SK-N-SH (cell line): ENCODE results near the gene ANTKMT. TPM values are rescaled to one million over a fixed set of nuclear protein-coding genes. Genes with fewer than 3 reads are reported as not detected.
"Not testable (repeated sequence)": the region's sequence is repeated elsewhere in the genome, so short reads cannot be mapped to it uniquely, and the experiment has no call there.

Experiments used
- CTCF ChIA-PET: fragments of 300-600, 350-600 bp; formaldehyde crosslinking; extraction: SDS; loops from one replicate; lab custom pipeline; 2021; lab: Yijun Ruan, JAX
- POLR2A ChIA-PET: fragments of 350-600 bp; sonication (Branson Sonifier 250); formaldehyde crosslinking; extraction: SDS; loops from one replicate; lab custom pipeline; 2020; ENCODE audit warnings: antibody characterized with exemption, inconsistent platforms; lab: Yijun Ruan, JAX
- DNase-seq: peaks from one replicate; pipeline ENCODE4 v3.0.0; 2012
- H2AFZ ChIP-seq: fragments of 200-600 bp; sonication (generic); 2 replicates; pipeline ENCODE4 v1.8.1; 2016; ENCODE audit warnings: antibody characterized with exemption, mild to moderate bottlenecking, low read depth
- H3F3A ChIP-seq: fragments of 200-600 bp; sonication (generic); replicated peaks from 2 replicates; pipeline ENCODE3; 2016; ENCODE audit warnings: antibody characterized with exemption, mild to moderate bottlenecking; ENCODE audit not compliant: insufficient read depth
- H3K27ac ChIP-seq, 2 experiments: fragments of 200-500 bp in 1 of 2; fragments of 200-600 bp in 1 of 2; sonication (Bioruptor generic) in 1 of 2; sonication (generic), shearing (Covaris generic) in 1 of 2; 2 replicates each; pipeline versions ENCODE4 v1.5.1 to v1.6.1; 2014 to 2016; ENCODE audit warnings: low read depth in 2 of 2, inconsistent platforms in 1 of 2, low read length in 1 of 2, mild to moderate bottlenecking in 1 of 2, mixed read lengths in 1 of 2
- H3K27me3 ChIP-seq: fragments of 200-600 bp; sonication (generic), shearing (Covaris generic); 2 replicates; pipeline ENCODE4 v1.6.1; 2016; ENCODE audit warnings: mixed run types; ENCODE audit not compliant: insufficient read depth
- H3K36me3 ChIP-seq, 2 experiments: fragments of 200-500 bp in 1 of 2; fragments of 200-600 bp in 1 of 2; sonication (Bioruptor generic) in 1 of 2; sonication (generic) in 1 of 2; replicated peaks in 1 of 2; 2 replicates each; pipeline versions ENCODE3 to v1.5.1; 2014 to 2016; ENCODE audit warnings: low read length in 1 of 2, mild to moderate bottlenecking in 1 of 2; ENCODE audit not compliant: insufficient read depth in 2 of 2, control insufficient read depth in 1 of 2
- H3K4me1 ChIP-seq, 2 experiments: fragments of 200-500 bp in 1 of 2; fragments of 200-600 bp in 1 of 2; sonication (Bioruptor generic) in 1 of 2; sonication (generic), shearing (Covaris generic) in 1 of 2; 2 replicates each; pipeline versions ENCODE4 v1.5.1 to v1.6.1; 2014 to 2016; ENCODE audit warnings: low read depth in 1 of 2, low read length in 1 of 2, mixed run types in 1 of 2; ENCODE audit not compliant: insufficient read depth in 2 of 2, control insufficient read depth in 1 of 2
- H3K4me2 ChIP-seq: fragments of 200-600 bp; sonication (generic), shearing (Covaris generic); 2 replicates; pipeline ENCODE4 v1.6.1; 2017; ENCODE audit warnings: mixed run types
- H3K4me3 ChIP-seq, 2 experiments: fragments of 200-500 bp in 1 of 2; fragments of 200-600 bp in 1 of 2; sonication (Bioruptor generic) in 1 of 2; sonication (generic), shearing (Covaris generic) in 1 of 2; 2 replicates each; pipeline versions ENCODE4 v1.5.1 to v1.8.1; 2014 to 2016; ENCODE audit warnings: low read depth in 2 of 2, inconsistent platforms in 1 of 2, low read length in 1 of 2, mild to moderate bottlenecking in 1 of 2, mixed read lengths in 1 of 2, moderate library complexity in 1 of 2
- H3K79me2 ChIP-seq: fragments of 200-600 bp; sonication (generic); 2 replicates; pipeline ENCODE4 v1.8.1; 2017; ENCODE audit warnings: mild to moderate bottlenecking; ENCODE audit not compliant: insufficient read depth
- H3K9ac ChIP-seq: fragments of 200-600 bp; sonication (generic); 2 replicates; pipeline ENCODE4 v1.6.1; 2017; ENCODE audit warnings: mixed run types
- H3K9me2 ChIP-seq: fragments of 200-600 bp; sonication (generic); 2 replicates; pipeline ENCODE4 v1.6.1; 2017; ENCODE audit warnings: mixed run types
- H3K9me3 ChIP-seq: fragments of 200-600 bp; sonication (generic); 2 replicates; pipeline ENCODE4 v1.6.1; 2017; ENCODE audit warnings: mixed run types, mild to moderate bottlenecking, moderate library complexity
- H4K20me1 ChIP-seq: fragments of 200-600 bp; sonication (generic); 2 replicates; pipeline ENCODE4 v1.6.1; 2017; ENCODE audit warnings: mild to moderate bottlenecking, mixed run types; ENCODE audit not compliant: insufficient read depth
- ELF1 ChIP-seq: IDR thresholded peaks from 2 replicates; pipeline ENCODE4 v1.4.0; 2012
- FOSL2 ChIP-seq: IDR thresholded peaks from 2 replicates; pipeline ENCODE4 v1.4.0; 2012; ENCODE audit warnings: low read depth, mild to moderate bottlenecking, moderate library complexity, borderline replicate concordance
- FOXJ3 ChIP-seq: sonication (generic); formaldehyde crosslinking; IDR thresholded peaks from 2 replicates; pipeline ENCODE4 v1.5.1; 2020; ENCODE audit warnings: mild to moderate bottlenecking, missing genetic modification reagents
- GABPA ChIP-seq: IDR thresholded peaks from 2 replicates; pipeline ENCODE4 v1.4.0; 2012; ENCODE audit warnings: low read depth, mild to moderate bottlenecking
- JUND ChIP-seq: IDR thresholded peaks from 2 replicates; pipeline ENCODE4 v1.4.0; 2012
- MEF2A ChIP-seq: IDR thresholded peaks from 2 replicates; pipeline ENCODE4 v1.4.0; 2012; ENCODE audit warnings: low read depth, borderline replicate concordance
- MXI1 ChIP-seq: IDR thresholded peaks from 2 replicates; pipeline ENCODE4 v1.6.1; 2012; ENCODE audit warnings: mild to moderate bottlenecking, low read depth, low read length, improper control_type of control experiment
- NFIC ChIP-seq: IDR thresholded peaks from 2 replicates; pipeline ENCODE4 v1.4.0; 2012; ENCODE audit warnings: borderline replicate concordance
- NRF1 ChIP-seq: IDR thresholded peaks from 2 replicates; pipeline ENCODE4 v1.6.1; 2012; ENCODE audit warnings: low read depth, mild to moderate bottlenecking, low read length
- RAD21 ChIP-seq: IDR thresholded peaks from 2 replicates; pipeline ENCODE4 v1.6.1; 2012; ENCODE audit warnings: mild to moderate bottlenecking, low read length
- RCOR1 ChIP-seq: fragments of 150-350 bp; IDR thresholded peaks from 2 replicates; pipeline ENCODE4 v1.6.1; 2017; ENCODE audit warnings: antibody characterized with exemption, low read length
- RFX5 ChIP-seq: IDR thresholded peaks from 2 replicates; pipeline ENCODE4 v1.6.1; 2012; ENCODE audit warnings: mild to moderate bottlenecking, improper control_type of control experiment, low read length
- TAF1 ChIP-seq: IDR thresholded peaks from 2 replicates; pipeline ENCODE4 v1.6.1; 2012; ENCODE audit warnings: low read depth, mild to moderate bottlenecking, low read length, moderate library complexity, borderline replicate concordance
- TEAD4 ChIP-seq: IDR thresholded peaks from 2 replicates; pipeline ENCODE4 v1.4.0; 2012; ENCODE audit warnings: mild to moderate bottlenecking, borderline replicate concordance; ENCODE audit not compliant: insufficient read depth
- YY1 ChIP-seq: IDR thresholded peaks from 2 replicates; pipeline ENCODE4 v1.4.0; 2012; ENCODE audit warnings: low read depth, mild to moderate bottlenecking
- WGBS: methylation state at CpG from one replicate; pipeline ENCODE4 v1.1.6; 2017; ENCODE audit warnings: low lambda C conversion rate; 5-methylcytosine and 5-hydroxymethylcytosine counted together
- polyA plus RNA-seq, 3 experiments: library from polyadenylated mRNA; depleted of rRNA; stranded (reverse); fragments of >200 nt; gene quantifications; 2 replicates each; pipeline ENCODE4 v1.2.3, GENCODE V29; 2012
- TF ChIP-seq, protein P1 (sequence below): IDR thresholded peaks from 2 replicates; pipeline ENCODE4; 2012
- TF ChIP-seq, protein P2 (sequence below): fragments of 200-600 bp; sonication (generic); IDR thresholded peaks from 2 replicates; pipeline ENCODE4 v1.6.1; 2017; ENCODE audit warnings: antibody characterized with exemption, mild to moderate bottlenecking, moderate library complexity
- TF ChIP-seq, protein P3 (sequence below): IDR thresholded peaks from 2 replicates; pipeline ENCODE4 v1.4.0; 2012; ENCODE audit warnings: low read depth, borderline replicate concordance
- TF ChIP-seq, protein P4 (sequence below): IDR thresholded peaks from 2 replicates; pipeline ENCODE4 v1.4.0; 2012; ENCODE audit warnings: low read depth, borderline replicate concordance

ANTKMT gene
- polyA plus RNA-seq, 1 of the 3 experiments (the other 2 are of a cell fraction) = 57.4 TPM

DNA sequence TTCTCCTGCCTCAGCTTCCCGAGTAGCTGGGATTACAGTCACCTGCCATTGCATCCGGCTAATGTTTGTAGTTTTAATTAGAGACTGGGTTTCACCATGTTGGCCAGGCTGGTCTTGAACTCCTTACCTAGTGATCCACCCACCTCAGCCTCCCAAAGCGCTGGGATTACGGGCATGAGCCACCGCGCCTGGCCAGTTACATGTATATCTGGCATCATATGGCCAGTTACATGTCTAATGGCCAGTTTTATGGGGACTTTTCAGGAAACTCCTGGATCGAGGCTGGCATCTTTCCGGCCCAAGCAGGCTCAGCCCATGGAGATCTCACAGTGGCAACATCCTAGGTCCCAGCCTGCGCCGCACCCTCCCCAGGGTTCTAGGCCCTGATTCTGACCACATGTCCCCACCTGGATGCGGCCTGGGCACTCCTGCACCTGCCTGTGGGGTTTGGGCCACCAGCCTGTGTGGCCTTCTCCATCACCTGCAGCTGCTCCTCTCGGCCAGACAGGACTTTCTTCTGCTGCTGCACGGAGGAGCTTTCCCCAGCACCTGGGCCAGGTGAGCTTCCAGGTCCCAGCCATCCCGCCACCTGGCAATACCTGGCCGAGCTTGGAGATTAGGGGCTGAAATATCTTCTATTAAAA, 21.2 kb downstream of the ANTKMT start:
- Histone ChIP-seq H3K9me2 (no peaks in the 10 kb centered on the region), H3K4me3 (no peak overlapping the region), H3F3A (no peaks in the 10 kb centered on the region), H4K20me1 (no peaks in the 10 kb centered on the region), H3K4me2 (no peak overlapping the region), H3K4me1 (peaks cover 0 to 10% of the 10 kb centered on the region in 2 experiments; a peak in 1 of 4 replicates), H2AFZ (no peak overlapping the region), H3K79me2 (peaks cover 14% of the 10 kb centered on the region), H3K9ac (no peak overlapping the region), H3K36me3 (peaks cover 0 to 8% of the 10 kb centered on the region in 2 experiments), H3K9me3 (no peaks in the 10 kb centered on the region), H3K27me3 (no peaks in the 10 kb centered on the region), H3K27ac (no peak overlapping the region)
- WGBS = 97% methylated on average over 10 of the region's 15 CpGs
- ChIA-PET POLR2A (interaction anchor here (1.1 kb wide), 1 partner anchor 43 kb away, joined by 3 read pairs; no protein-coding TSS in a partner anchor), CTCF (interaction anchor here (0.9 to 4.5 kb wide), 12 partner anchors 11 to 356 kb away, joined by 3 to 41 read pairs (median 14); partner anchors contain the start of genes ANTKMT, CCDC78 and METRN)
- no peak for DNase-seq
- TF ChIP-seq FOSL2 = no peak
- no peak for TF ChIP-seq MXI1
- TF ChIP-seq, protein P1, sequence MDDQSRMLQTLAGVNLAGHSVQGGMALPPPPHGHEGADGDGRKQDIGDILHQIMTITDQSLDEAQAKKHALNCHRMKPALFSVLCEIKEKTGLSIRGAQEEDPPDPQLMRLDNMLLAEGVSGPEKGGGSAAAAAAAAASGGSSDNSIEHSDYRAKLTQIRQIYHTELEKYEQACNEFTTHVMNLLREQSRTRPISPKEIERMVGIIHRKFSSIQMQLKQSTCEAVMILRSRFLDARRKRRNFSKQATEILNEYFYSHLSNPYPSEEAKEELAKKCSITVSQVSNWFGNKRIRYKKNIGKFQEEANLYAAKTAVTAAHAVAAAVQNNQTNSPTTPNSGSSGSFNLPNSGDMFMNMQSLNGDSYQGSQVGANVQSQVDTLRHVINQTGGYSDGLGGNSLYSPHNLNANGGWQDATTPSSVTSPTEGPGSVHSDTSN = no peak
- TF ChIP-seq RFX5 = no peak
- TF ChIP-seq NRF1 = no peak
- TF ChIP-seq NFIC = no peak
- TF ChIP-seq, protein P2, sequence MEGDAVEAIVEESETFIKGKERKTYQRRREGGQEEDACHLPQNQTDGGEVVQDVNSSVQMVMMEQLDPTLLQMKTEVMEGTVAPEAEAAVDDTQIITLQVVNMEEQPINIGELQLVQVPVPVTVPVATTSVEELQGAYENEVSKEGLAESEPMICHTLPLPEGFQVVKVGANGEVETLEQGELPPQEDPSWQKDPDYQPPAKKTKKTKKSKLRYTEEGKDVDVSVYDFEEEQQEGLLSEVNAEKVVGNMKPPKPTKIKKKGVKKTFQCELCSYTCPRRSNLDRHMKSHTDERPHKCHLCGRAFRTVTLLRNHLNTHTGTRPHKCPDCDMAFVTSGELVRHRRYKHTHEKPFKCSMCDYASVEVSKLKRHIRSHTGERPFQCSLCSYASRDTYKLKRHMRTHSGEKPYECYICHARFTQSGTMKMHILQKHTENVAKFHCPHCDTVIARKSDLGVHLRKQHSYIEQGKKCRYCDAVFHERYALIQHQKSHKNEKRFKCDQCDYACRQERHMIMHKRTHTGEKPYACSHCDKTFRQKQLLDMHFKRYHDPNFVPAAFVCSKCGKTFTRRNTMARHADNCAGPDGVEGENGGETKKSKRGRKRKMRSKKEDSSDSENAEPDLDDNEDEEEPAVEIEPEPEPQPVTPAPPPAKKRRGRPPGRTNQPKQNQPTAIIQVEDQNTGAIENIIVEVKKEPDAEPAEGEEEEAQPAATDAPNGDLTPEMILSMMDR = no peak
- TF ChIP-seq, protein P3, sequence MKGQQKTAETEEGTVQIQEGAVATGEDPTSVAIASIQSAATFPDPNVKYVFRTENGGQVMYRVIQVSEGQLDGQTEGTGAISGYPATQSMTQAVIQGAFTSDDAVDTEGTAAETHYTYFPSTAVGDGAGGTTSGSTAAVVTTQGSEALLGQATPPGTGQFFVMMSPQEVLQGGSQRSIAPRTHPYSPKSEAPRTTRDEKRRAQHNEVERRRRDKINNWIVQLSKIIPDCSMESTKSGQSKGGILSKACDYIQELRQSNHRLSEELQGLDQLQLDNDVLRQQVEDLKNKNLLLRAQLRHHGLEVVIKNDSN = no peak
- no peak for TF ChIP-seq TAF1
- TF ChIP-seq ELF1 = no peak
- TF ChIP-seq, protein P4, sequence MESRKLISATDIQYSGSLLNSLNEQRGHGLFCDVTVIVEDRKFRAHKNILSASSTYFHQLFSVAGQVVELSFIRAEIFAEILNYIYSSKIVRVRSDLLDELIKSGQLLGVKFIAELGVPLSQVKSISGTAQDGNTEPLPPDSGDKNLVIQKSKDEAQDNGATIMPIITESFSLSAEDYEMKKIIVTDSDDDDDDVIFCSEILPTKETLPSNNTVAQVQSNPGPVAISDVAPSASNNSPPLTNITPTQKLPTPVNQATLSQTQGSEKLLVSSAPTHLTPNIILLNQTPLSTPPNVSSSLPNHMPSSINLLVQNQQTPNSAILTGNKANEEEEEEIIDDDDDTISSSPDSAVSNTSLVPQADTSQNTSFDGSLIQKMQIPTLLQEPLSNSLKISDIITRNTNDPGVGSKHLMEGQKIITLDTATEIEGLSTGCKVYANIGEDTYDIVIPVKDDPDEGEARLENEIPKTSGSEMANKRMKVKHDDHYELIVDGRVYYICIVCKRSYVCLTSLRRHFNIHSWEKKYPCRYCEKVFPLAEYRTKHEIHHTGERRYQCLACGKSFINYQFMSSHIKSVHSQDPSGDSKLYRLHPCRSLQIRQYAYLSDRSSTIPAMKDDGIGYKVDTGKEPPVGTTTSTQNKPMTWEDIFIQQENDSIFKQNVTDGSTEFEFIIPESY = no peak
- no peak for TF ChIP-seq RAD21
- no peak for TF ChIP-seq FOXJ3 (CRISPR knock-in tag)
- TF ChIP-seq MEF2A = no peak
- no peak for TF ChIP-seq JUND
- TF ChIP-seq YY1 = no peak
- TF ChIP-seq TEAD4 = no peak
- no peak for TF ChIP-seq RCOR1
- no peak for TF ChIP-seq GABPA

DNA sequence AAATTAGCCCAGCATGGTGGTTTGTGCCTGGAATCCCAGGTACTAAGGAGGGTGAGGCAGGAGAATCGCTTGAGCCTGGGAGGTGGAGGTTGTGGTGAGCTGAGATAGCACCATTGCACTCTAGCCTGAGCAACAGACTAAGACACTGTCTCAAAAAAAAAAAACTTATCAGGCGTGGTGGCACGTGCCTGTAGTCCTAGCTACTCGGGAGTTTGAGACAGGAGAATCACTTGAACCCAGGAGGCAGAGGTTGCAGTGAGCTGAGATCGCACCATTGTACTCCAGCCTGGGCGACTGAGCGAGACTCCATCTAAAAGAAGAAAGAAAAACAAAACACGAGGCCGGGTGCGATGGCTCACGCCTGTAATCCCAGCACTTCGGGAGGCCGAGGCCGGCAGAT, 21.9 kb downstream of the ANTKMT start:
- Histone ChIP-seq H3K4me1 (peaks cover 0 to 10% of the 10 kb centered on the region in 2 experiments; a peak in 1 of 4 replicates), H3K79me2 (peaks cover 14% of the 10 kb centered on the region)
- H3K27me3 ChIP-seq, H3K36me3 ChIP-seq, H3K4me2 ChIP-seq, POLR2A ChIA-PET, H3K27ac ChIP-seq, H3K9me3 ChIP-seq, H3K4me3 ChIP-seq, DNase-seq, H3F3A ChIP-seq, H2AFZ ChIP-seq, H3K9ac ChIP-seq, H4K20me1 ChIP-seq, H3K9me2 ChIP-seq: not testable (repeated sequence)
- WGBS = 88% methylated on average over 14 of the region's 14 CpGs
- CTCF ChIA-PET = interaction anchor here (1.0 to 4.5 kb wide), 5 partner anchors 17 to 313 kb away, joined by 4 to 41 read pairs (median 5); partner anchors contain the start of gene CCDC78
